Measurements from ENCODE around the gene SMPD3. TPM values are rescaled to one million over a fixed set of nuclear protein-coding genes. Genes with fewer than 3 reads are reported as not detected.

SMPD3 gene
- total and polyA plus RNA-seq, 2 of the 4 experiments (the other 2 are of a cell fraction), result not detected

DNA sequence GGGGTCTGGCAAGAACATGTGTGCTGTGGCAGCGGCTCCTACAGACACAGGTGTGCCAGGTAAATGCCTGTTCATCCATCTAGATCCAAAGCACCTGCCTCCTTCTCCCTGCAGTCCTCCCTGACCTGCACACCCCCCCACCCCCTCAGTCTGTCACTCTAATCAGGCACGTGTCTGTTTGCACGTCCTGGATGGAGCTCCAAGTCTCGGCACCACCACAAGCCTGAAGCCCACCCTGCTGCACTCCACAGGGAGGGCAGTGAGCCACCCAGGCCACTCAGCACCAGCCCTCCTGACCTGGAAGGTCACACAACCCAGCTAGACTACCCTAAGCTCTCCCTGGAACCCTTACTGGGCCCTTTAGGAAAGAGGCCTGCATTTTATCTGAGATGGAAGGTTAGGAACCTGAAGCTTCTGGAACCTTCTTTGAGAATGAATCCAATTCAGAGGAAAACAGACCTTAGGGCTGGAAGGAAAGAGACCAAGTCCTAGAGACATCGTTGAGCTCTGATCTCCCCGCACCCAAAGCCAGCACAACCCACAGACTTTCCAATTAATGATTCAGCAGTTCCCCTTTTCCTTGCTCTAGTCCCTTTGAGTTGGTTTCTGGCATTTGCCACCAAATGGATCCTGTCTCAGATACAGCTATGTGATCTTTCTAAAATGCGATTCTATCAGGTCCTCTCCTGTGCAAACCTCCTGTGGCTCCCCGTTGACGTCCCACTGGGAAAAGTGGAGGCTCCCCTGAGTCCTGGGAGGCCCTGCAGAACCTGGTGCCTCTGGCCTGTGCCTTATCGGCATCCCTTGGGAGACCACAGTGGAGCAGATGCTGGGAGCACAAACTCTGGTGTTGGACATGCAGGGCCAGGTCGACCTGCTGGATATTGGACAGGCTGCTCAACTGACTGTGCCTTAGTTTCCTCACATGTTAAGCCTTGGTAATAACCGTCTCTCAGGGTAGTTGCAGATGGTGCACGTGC, 69.6 kb downstream of the SMPD3 start:
- TF ChIP-seq CEBPB (IDR thresholded peaks at IDR 0.05; ENCODE audit: low read depth, low read length) (no peak), ELK1 (IDR thresholded peaks at IDR 0.05; ENCODE audit: borderline replicate concordance, low read depth, low read length) (no peak)
- TF ChIP-seq, protein P1, sequence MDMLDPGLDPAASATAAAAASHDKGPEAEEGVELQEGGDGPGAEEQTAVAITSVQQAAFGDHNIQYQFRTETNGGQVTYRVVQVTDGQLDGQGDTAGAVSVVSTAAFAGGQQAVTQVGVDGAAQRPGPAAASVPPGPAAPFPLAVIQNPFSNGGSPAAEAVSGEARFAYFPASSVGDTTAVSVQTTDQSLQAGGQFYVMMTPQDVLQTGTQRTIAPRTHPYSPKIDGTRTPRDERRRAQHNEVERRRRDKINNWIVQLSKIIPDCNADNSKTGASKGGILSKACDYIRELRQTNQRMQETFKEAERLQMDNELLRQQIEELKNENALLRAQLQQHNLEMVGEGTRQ (IDR thresholded peaks at IDR 0.05; ENCODE audit: low read depth, low read length), result no peak
- Histone ChIP-seq H4K91ac (ENCODE audit: insufficient read depth, low read depth, low read length) (no peak overlapping the region), H3K18ac (ENCODE audit: low read depth, low read length) (no peak overlapping the region), H3K9me1 (ENCODE audit: insufficient read depth, low read length) (no peaks in the 10 kb centered on the region), H3K9me3 (ENCODE audit: control insufficient read depth, insufficient read depth, low read length) (no peaks in the 10 kb centered on the region), H4K8ac (ENCODE audit: low read depth in 2 of 2, low read length in 2 of 2) (no peak overlapping the region), H2BK20ac (ENCODE audit: low read depth, low read length) (no peak overlapping the region), H3K4me2 (ENCODE audit: low read depth, low read length) (no peak overlapping the region), H3K14ac (replicated peaks; ENCODE audit: low read depth, low read length) (no peak overlapping the region), H2BK5ac (ENCODE audit: low read depth, low read length, poor library complexity, severe bottlenecking) (no peak overlapping the region), H2AK9ac (replicated peaks; ENCODE audit: low read depth, low read length, poor library complexity) (peak overlapping the region; percentile 31), H2AK5ac (ENCODE audit: low read depth, low read length) (no peak overlapping the region), H3K4me1 (ENCODE audit: control insufficient read depth, insufficient read depth, low read length) (no peaks in the 10 kb centered on the region), H3K9ac (ENCODE audit: low read depth, low read length) (no peak overlapping the region), H4K5ac (ENCODE audit: low read depth, low read length) (no peak overlapping the region), H3K4ac (ENCODE audit: low read depth, low read length) (no peak overlapping the region), H3K23ac (ENCODE audit: low read depth, low read length) (no peak overlapping the region), H2BK15ac (ENCODE audit: low read depth, low read length) (no peak overlapping the region), H3K27ac (ENCODE audit: insufficient read depth, low read length) (no peak overlapping the region), H2AFZ (replicated peaks; ENCODE audit: low read length, poor library complexity) (no peak overlapping the region), H3K27me3 (ENCODE audit: control insufficient read depth, insufficient read depth, low read length) (peaks cover 60% of the 10 kb centered on the region), H3K79me1 (ENCODE audit: low read depth in 1 of 2, low read length in 2 of 2) (no peaks in the 10 kb centered on the region), H2BK120ac (ENCODE audit: low read depth, low read length) (no peak overlapping the region), H4K20me1 (ENCODE audit: insufficient read depth, low read length) (no peaks in the 10 kb centered on the region), H3K36me3 (ENCODE audit: control insufficient read depth, insufficient read depth, low read length) (no peaks in the 10 kb centered on the region), H3K4me3 (ENCODE audit: insufficient read depth, low read depth, low read length) (no peak overlapping the region), H3K56ac (ENCODE audit: extremely low read depth, insufficient read depth, low read length) (no peak overlapping the region)
- in situ Hi-C loops (cut with MboI; ENCODE audit: low sequenced_read_pairs) (no loop called here), dilution Hi-C loops (cut with HindIII; ENCODE audit: low sequenced_read_pairs, unreplicated experiment) (no loop called here), intact Hi-C loops (cut with micrococcal nuclease) (no loop called here)
- BruUV-seq (replicated peaks), result no TSS peak
- DNase-seq (no peak), ATAC-seq (ENCODE audit: low read depth) (no peak)
- ChIA-PET POLR2A (ENCODE audit: unreplicated experiment) (no interaction called here), CTCF (interaction anchor here (1.3 kb wide), 1 partner anchor 142 kb away, joined by 3 read pairs; no protein-coding TSS in a partner anchor)
- 57% methylated on average over 7 of the region's 13 CpGs; no CpG with 5 or more reads in 1 of the 2 experiments for WGBS, 2 experiments (ENCODE audit: extremely low coverage in 2 of 2, insufficient read length in 1 of 2)

Measured in IMR-90 (cell line).